OCI-LY7 (cell line): Measurements from ENCODE around the gene MBD3.

Experiments
- EZH2phosphoT487 ChIP-seq: fragments of 200-600 bp; sonication (generic); IDR thresholded peaks from 2 replicates; pipeline ENCODE4 v1.6.1; 2018; ENCODE audit warnings: low read depth, borderline replicate concordance, mild to moderate bottlenecking, mixed run types, antibody characterized with exemption, low read length, moderate library complexity, mixed read lengths
- TF ChIP-seq, protein P1 (sequence below): fragments of 200-600 bp; sonication (generic); conservative IDR thresholded peaks from 2 replicates; pipeline ENCODE4 v1.5.1; 2014; ENCODE audit warnings: mild to moderate bottlenecking, antibody characterized with exemption, low read length, moderate library complexity, mixed read lengths

DNA sequence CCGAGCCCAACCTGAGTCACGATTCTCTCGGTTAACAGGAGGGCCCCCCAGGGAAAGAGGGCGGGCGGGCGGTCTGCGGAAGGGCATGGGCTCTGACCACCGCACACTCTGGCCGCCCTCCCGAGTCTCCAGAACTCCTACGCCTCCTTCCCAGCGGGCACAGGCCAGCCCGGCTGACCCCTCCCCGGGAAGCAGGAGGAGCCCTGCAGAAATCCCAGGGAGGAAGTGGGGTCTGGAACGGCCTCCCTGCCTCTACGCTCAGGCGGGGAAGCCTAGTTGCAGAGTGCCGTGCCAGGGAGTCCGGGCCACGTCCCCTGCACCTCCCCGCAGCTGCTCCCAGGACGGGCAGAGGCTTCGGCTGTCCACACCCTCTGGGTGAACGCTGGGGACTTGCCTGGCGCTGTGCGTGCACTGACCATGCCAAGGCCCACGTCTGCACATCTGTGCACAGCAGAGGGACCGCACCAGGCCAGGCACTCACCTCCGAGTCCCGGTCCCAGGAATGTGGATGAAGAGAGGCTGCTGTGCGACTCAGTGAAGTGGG is 39.0 kb upstream of the MBD3 start:
- TF ChIP-seq, protein P1, sequence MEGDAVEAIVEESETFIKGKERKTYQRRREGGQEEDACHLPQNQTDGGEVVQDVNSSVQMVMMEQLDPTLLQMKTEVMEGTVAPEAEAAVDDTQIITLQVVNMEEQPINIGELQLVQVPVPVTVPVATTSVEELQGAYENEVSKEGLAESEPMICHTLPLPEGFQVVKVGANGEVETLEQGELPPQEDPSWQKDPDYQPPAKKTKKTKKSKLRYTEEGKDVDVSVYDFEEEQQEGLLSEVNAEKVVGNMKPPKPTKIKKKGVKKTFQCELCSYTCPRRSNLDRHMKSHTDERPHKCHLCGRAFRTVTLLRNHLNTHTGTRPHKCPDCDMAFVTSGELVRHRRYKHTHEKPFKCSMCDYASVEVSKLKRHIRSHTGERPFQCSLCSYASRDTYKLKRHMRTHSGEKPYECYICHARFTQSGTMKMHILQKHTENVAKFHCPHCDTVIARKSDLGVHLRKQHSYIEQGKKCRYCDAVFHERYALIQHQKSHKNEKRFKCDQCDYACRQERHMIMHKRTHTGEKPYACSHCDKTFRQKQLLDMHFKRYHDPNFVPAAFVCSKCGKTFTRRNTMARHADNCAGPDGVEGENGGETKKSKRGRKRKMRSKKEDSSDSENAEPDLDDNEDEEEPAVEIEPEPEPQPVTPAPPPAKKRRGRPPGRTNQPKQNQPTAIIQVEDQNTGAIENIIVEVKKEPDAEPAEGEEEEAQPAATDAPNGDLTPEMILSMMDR = no peak
- TF ChIP-seq EZH2phosphoT487 = no peak
